GM23248 (cell line): ENCODE results near the gene HEPHL1. TPM values are rescaled to one million over a fixed set of nuclear protein-coding genes. Genes with fewer than 3 reads are reported as not detected.

ENCODE experiments used
- DNase-seq: peaks from one replicate; pipeline ENCODE4 v3.0.0-alpha.2; 2015
- H2AFZ ChIP-seq: fragments of 200-600 bp; sonication (generic); 2 replicates; pipeline ENCODE4 v1.6.1; 2016; ENCODE audit warnings: antibody characterized with exemption
- H3F3A ChIP-seq: fragments of 200-600 bp; sonication (generic); 2 replicates; pipeline ENCODE4 v1.6.1; 2016; ENCODE audit warnings: mild to moderate bottlenecking, antibody characterized with exemption, mixed run types; ENCODE audit not compliant: insufficient read depth
- H3K27ac ChIP-seq: fragments of 200-600 bp; sonication (generic); 2 replicates; pipeline ENCODE4 v1.5.1; 2016; ENCODE audit warnings: mild to moderate bottlenecking
- H3K27me3 ChIP-seq: fragments of 200-600 bp; sonication (generic); replicated peaks from 2 replicates; pipeline ENCODE4 v1.6.1; 2016; ENCODE audit warnings: mild to moderate bottlenecking; ENCODE audit not compliant: insufficient read depth
- H3K36me3 ChIP-seq: fragments of 200-600 bp; sonication (generic); 2 replicates; pipeline ENCODE4 v1.6.1; 2016; ENCODE audit warnings: low read depth, mild to moderate bottlenecking
- H3K4me1 ChIP-seq: fragments of 200-600 bp; sonication (generic); 2 replicates; pipeline ENCODE4 v1.6.1; 2016; ENCODE audit warnings: mild to moderate bottlenecking; ENCODE audit not compliant: insufficient read depth
- H3K4me2 ChIP-seq: fragments of 200-600 bp; sonication (generic); one replicate; pipeline ENCODE4 v1.6.1; 2016; ENCODE audit warnings: mild to moderate bottlenecking; ENCODE audit not compliant: unreplicated experiment
- H3K4me3 ChIP-seq: fragments of 200-600 bp; sonication (generic); 2 replicates; pipeline ENCODE4 v1.5.1; 2016; ENCODE audit warnings: mild to moderate bottlenecking
- H3K79me2 ChIP-seq: fragments of 200-600 bp; sonication (generic); 2 replicates; pipeline ENCODE4 v1.6.1; 2016; ENCODE audit warnings: mild to moderate bottlenecking; ENCODE audit not compliant: insufficient read depth
- H3K9ac ChIP-seq: fragments of 200-600 bp; sonication (generic); 2 replicates; pipeline ENCODE4 v1.6.1; 2016; ENCODE audit warnings: mild to moderate bottlenecking
- H3K9me2 ChIP-seq: fragments of 200-600 bp; sonication (generic); 2 replicates; pipeline ENCODE4 v1.6.1; 2016; ENCODE audit warnings: mixed run types, mild to moderate bottlenecking, moderate library complexity; ENCODE audit not compliant: insufficient read depth
- H3K9me3 ChIP-seq: fragments of 200-600 bp; sonication (generic); one replicate; pipeline ENCODE4 v1.6.1; 2017; ENCODE audit warnings: low read depth
- H4K20me1 ChIP-seq: fragments of 200-600 bp; sonication (generic); 2 replicates; pipeline ENCODE4 v1.6.0; 2016; ENCODE audit not compliant: insufficient read depth
- EZH2 ChIP-seq: fragments of 200-600 bp; sonication (generic); IDR thresholded peaks from 2 replicates; pipeline ENCODE4 v1.6.1; 2018; ENCODE audit warnings: antibody characterized with exemption, mild to moderate bottlenecking; ENCODE audit not compliant: insufficient read depth, poor library complexity, severe bottlenecking
- EZH2phosphoT487 ChIP-seq: fragments of 200-600 bp; sonication (generic); IDR thresholded peaks from 2 replicates; pipeline ENCODE4 v1.6.1; 2018; ENCODE audit warnings: antibody characterized with exemption, moderate library complexity, mild to moderate bottlenecking, low read depth; ENCODE audit not compliant: insufficient read depth
- WGBS, 2 experiments: methylation state at CpG; one replicate each; pipeline ENCODE4 v1.1.6; 2015 to 2017; ENCODE audit warnings: low lambda C conversion rate in 2 of 2, low coverage in 1 of 2; ENCODE audit errors: missing lambda C conversion rate in 2 of 2; 5-methylcytosine and 5-hydroxymethylcytosine counted together
- in situ Hi-C: fragments of 300-500 bp; cut with MboI; formaldehyde crosslinking; loops from 2 replicates; pipeline ENCODE4 v1.15.0; 2020
- polyA plus RNA-seq: library from polyadenylated mRNA; unstranded; fragments of >200 nt; fragmentation: Nextera tagmentation; extraction: Ambion mirVana; gene quantifications from 2 replicates; pipeline ENCODE4 v1.2.1, GENCODE V29; 2016
- total RNA-seq: library from RNA; depleted of rRNA; stranded (reverse); fragments of >200 nt; shearing (Covaris generic); gene quantifications from 2 replicates; pipeline ENCODE4 v1.2.3, GENCODE V29; 2014

HEPHL1 gene
- total and polyA plus RNA-seq, 2 experiments from 2014 or later: not detected

- Histone ChIP-seq H3K9ac (no peak overlapping the region), H3K36me3 (no peaks in the 10 kb centered on the region), H3K27ac (no peak overlapping the region), H3K4me1 (peaks cover 18% of the 10 kb centered on the region), H3K27me3 (no peaks in the 10 kb centered on the region), H3K79me2 (peaks cover 100% of the 10 kb centered on the region), H2AFZ (no peak overlapping the region), H3K9me2 (no peaks in the 10 kb centered on the region), H3F3A (no peaks in the 10 kb centered on the region), H3K4me3 (no peak overlapping the region), H4K20me1 (no peaks in the 10 kb centered on the region; the same call in 1 of the 2 replicates), H3K4me2 (no peak overlapping the region), H3K9me3 (no peaks in the 10 kb centered on the region)
- in situ Hi-C loops: no loop called here
- no peak for DNase-seq
- TF ChIP-seq EZH2 (no peak), EZH2phosphoT487 (no peak)
- WGBS, 2 experiments: 90 to 91% methylated on average over 4 of the region's 4 CpGs
Observed at GRCh38 chr11:94145916-94146315, 124.8 kb downstream of the HEPHL1 start.

GRCh38 chr11:94147433-94147845, 126.3 kb downstream of the HEPHL1 start:
- 91 to 93% methylated on average over 9 of the region's 9 CpGs for WGBS, 2 experiments
- DNase-seq: no peak

GRCh38 chr11:94148189-94148588, 127.0 kb downstream of the HEPHL1 start:
- no peak for TF ChIP-seq EZH2phosphoT487
- TF ChIP-seq EZH2: no peak
- no peak overlapping the region for H3K4me2 ChIP-seq
- 82 to 96% methylated on average over 2 of the region's 2 CpGs for WGBS, 2 experiments
- H3K9me3 ChIP-seq: no peaks in the 10 kb centered on the region
- H3K27ac ChIP-seq: no peak overlapping the region
- peaks cover 31% of the 10 kb centered on the region for H3K4me1 ChIP-seq
- H3K27me3 ChIP-seq: no peaks in the 10 kb centered on the region
- H3K36me3 ChIP-seq: no peaks in the 10 kb centered on the region
- no peaks in the 10 kb centered on the region for H3K9me2 ChIP-seq
- no peak overlapping the region for H3K4me3 ChIP-seq
- H3F3A ChIP-seq: peaks cover 6% of the 10 kb centered on the region; the same call in 1 of the 2 replicates
- no peak overlapping the region for H3K9ac ChIP-seq
- in situ Hi-C loops: no loop called here
- no peak overlapping the region for H2AFZ ChIP-seq
- H3K79me2 ChIP-seq: peaks cover 97% of the 10 kb centered on the region
- no peak for DNase-seq
- peaks cover 6% of the 10 kb centered on the region; the same call in 1 of the 2 replicates for H4K20me1 ChIP-seq

More at GRCh38 chr11:94147433-94147845, 126.3 kb downstream of the HEPHL1 start:
- Histone ChIP-seq H3K4me3 (no peak overlapping the region), H4K20me1 (peaks cover 6% of the 10 kb centered on the region; the same call in 1 of the 2 replicates), H3K4me1 (peaks cover 27% of the 10 kb centered on the region), H3F3A (no peaks in the 10 kb centered on the region), H3K9ac (no peak overlapping the region), H3K27me3 (no peaks in the 10 kb centered on the region), H3K27ac (no peak overlapping the region), H3K36me3 (no peaks in the 10 kb centered on the region), H3K79me2 (peaks cover 97% of the 10 kb centered on the region), H3K9me2 (no peaks in the 10 kb centered on the region), H3K9me3 (no peaks in the 10 kb centered on the region), H2AFZ (no peak overlapping the region), H3K4me2 (no peak overlapping the region)
- in situ Hi-C loops: no loop called here
- no peak for TF ChIP-seq EZH2
- TF ChIP-seq EZH2phosphoT487: no peak

- no peak overlapping the region for H3K4me3 ChIP-seq
- 59 to 69% methylated on average over 3 of the region's 3 CpGs for WGBS, 2 experiments
- H3K36me3 ChIP-seq: no peaks in the 10 kb centered on the region
- H3K9ac ChIP-seq: no peak overlapping the region
- peaks cover 97% of the 10 kb centered on the region for H3K79me2 ChIP-seq
- H3K4me2 ChIP-seq: no peak overlapping the region
- H3K27ac ChIP-seq: no peak overlapping the region
- no peak overlapping the region for H2AFZ ChIP-seq
- no peaks in the 10 kb centered on the region for H3K9me3 ChIP-seq
- TF ChIP-seq EZH2phosphoT487: no peak
- peaks cover 31% of the 10 kb centered on the region for H3K4me1 ChIP-seq
- H3K27me3 ChIP-seq: no peaks in the 10 kb centered on the region
- peaks cover 6% of the 10 kb centered on the region; the same call in 1 of the 2 replicates for H4K20me1 ChIP-seq
- peak; percentile 33 for DNase-seq
- H3K9me2 ChIP-seq: no peaks in the 10 kb centered on the region
- in situ Hi-C loops: no loop called here
- H3F3A ChIP-seq: peaks cover 6% of the 10 kb centered on the region; the same call in 1 of the 2 replicates
Observed at GRCh38 chr11:94149431-94150017, 128.4 kb downstream of the HEPHL1 start.
